Activated T-cell treated with anti-CD3 and anti-CD28 coated beads, Interleukin-2, amount 50 U/mL, for 4 hours (primary cell): ENCODE data around the gene SLC6A11. TPM values are rescaled to one million over a fixed set of nuclear protein-coding genes. Genes with fewer than 3 reads are reported as not detected.

ENCODE experiments used
- ATAC-seq, 2 donors: fragments of 200-7000 bp; cut with Tn5 transposase; one replicate each; pipeline ENCODE4 v1.10.0; 2021
- DNase-seq: peaks from one replicate; pipeline ENCODE4 v3.0.0-alpha.2; 2020
- H3K27me3 Mint-ChIP-seq: one replicate; pipeline ENCODE4 v1.8.0; 2021; ENCODE audit warnings: low read depth, mixed read lengths
- H3K36me3 Mint-ChIP-seq: one replicate; pipeline ENCODE4 v1.8.0; 2022; ENCODE audit warnings: mixed read lengths; ENCODE audit not compliant: insufficient read depth
- H3K4me1 Mint-ChIP-seq: one replicate; pipeline ENCODE4 v1.8.0; 2021; ENCODE audit warnings: low read depth, mixed read lengths
- H3K4me3 Mint-ChIP-seq: one replicate; pipeline ENCODE4 v1.8.0; 2021; ENCODE audit warnings: mild to moderate bottlenecking, moderate library complexity, mixed read lengths
- H3K9me3 Mint-ChIP-seq: one replicate; pipeline ENCODE4 v1.8.0; 2021; ENCODE audit warnings: mixed read lengths
- total RNA-seq, 3 donors: library from RNA; stranded (reverse); gene quantifications; one replicate each; pipeline ENCODE4 v1.2.1, GENCODE V29; 2021

SLC6A11 gene
- total RNA-seq, 3 donors from 2014 or later, result not detected

GRCh38 chr3:10813425-10813824, 2.6 kb upstream of the SLC6A11 start:
- Mint-ChIP-seq H3K4me1 (no peaks in the 10 kb centered on the region), H3K9me3 (no peaks in the 10 kb centered on the region), H3K36me3 (no peaks in the 10 kb centered on the region), H3K4me3 (no peak overlapping the region), H3K27me3 (peaks cover 39% of the 10 kb centered on the region)
- DNase-seq (no peak), ATAC-seq (no peak)

- Mint-ChIP-seq H3K27me3 (peaks cover 40% of the 10 kb centered on the region), H3K4me1 (no peaks in the 10 kb centered on the region), H3K36me3 (no peaks in the 10 kb centered on the region), H3K4me3 (no peak overlapping the region), H3K9me3 (no peaks in the 10 kb centered on the region)
- no peak for DNase-seq
- ATAC-seq, result no peak
Measured at GRCh38 chr3:10814623-10815022, 1.4 kb upstream of the SLC6A11 start.

- ATAC-seq (no peak), DNase-seq (no peak)
- H3K36me3 Mint-ChIP-seq, result no peaks in the 10 kb centered on the region
- no peak overlapping the region for H3K4me3 Mint-ChIP-seq
- H3K4me1 Mint-ChIP-seq, result no peaks in the 10 kb centered on the region
- H3K27me3 Mint-ChIP-seq, result peaks cover 41% of the 10 kb centered on the region
- no peaks in the 10 kb centered on the region for H3K9me3 Mint-ChIP-seq
Measured at GRCh38 chr3:10815487-10815886, 541 bp upstream of the SLC6A11 start.

- Mint-ChIP-seq H3K36me3 (no peaks in the 10 kb centered on the region), H3K4me1 (no peaks in the 10 kb centered on the region), H3K4me3 (no peak overlapping the region), H3K9me3 (no peaks in the 10 kb centered on the region), H3K27me3 (peaks cover 38% of the 10 kb centered on the region)
- no peak for DNase-seq
- ATAC-seq, result no peak
Measured at GRCh38 chr3:10816863-10817253, 830 bp downstream of the SLC6A11 start.

DNA sequence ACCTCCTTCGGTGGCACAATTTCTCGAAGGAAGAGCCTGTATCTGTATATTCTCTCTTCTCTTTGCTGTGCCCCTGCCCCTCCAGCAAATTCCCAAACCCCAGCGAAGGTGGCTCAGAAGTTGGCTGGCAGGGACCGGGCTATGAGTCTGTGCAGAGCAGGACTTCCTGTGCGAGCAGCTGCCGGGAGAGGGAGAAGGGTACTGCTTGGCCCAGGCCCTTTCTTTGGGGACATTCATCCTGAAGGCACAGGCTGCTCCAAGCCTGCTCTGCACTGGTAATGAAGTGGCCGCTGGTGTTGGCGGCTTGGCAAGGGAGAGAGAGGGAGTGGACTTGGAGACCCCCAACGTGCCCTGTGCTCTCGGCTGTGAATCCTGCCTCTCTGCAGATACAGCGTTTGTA, 1.5 kb downstream of the SLC6A11 start:
- Mint-ChIP-seq H3K36me3 (no peaks in the 10 kb centered on the region), H3K9me3 (no peaks in the 10 kb centered on the region), H3K27me3 (peaks cover 40% of the 10 kb centered on the region), H3K4me3 (no peak overlapping the region), H3K4me1 (no peaks in the 10 kb centered on the region)
- DNase-seq (no peak), ATAC-seq (no peak)

DNA sequence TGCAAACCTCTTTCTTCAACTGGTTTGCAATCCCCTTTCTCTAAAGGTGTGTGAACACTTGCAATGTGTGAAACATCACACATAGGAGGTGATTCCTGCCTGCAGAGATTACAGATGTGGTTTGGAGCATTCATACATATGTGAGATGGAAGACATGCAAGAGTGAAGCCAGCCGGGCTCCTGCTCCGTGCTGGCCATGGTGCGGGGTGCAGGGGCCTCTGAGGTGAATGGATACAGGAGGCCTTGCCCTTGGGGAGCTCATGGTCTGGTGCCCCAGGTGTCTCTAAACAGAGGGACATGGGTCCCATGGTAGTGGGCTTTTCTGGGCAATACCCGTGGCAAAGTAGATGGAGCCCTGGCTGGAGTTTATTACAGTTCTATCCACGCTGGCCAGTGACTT, 6.0 kb downstream of the SLC6A11 start:
- Mint-ChIP-seq H3K4me1 (no peaks in the 10 kb centered on the region), H3K36me3 (no peaks in the 10 kb centered on the region), H3K27me3 (peaks cover 30% of the 10 kb centered on the region), H3K4me3 (no peak overlapping the region), H3K9me3 (no peaks in the 10 kb centered on the region)
- ATAC-seq, result no peak
- no peak for DNase-seq

- no peak overlapping the region for H3K4me3 Mint-ChIP-seq
- no peaks in the 10 kb centered on the region for H3K9me3 Mint-ChIP-seq
- DNase-seq, result no peak
- no peaks in the 10 kb centered on the region for H3K4me1 Mint-ChIP-seq
- H3K27me3 Mint-ChIP-seq, result peaks cover 23% of the 10 kb centered on the region
- no peaks in the 10 kb centered on the region for H3K36me3 Mint-ChIP-seq
- ATAC-seq, result no peak
Measured at GRCh38 chr3:10822708-10823515, 6.9 kb downstream of the SLC6A11 start.

DNA sequence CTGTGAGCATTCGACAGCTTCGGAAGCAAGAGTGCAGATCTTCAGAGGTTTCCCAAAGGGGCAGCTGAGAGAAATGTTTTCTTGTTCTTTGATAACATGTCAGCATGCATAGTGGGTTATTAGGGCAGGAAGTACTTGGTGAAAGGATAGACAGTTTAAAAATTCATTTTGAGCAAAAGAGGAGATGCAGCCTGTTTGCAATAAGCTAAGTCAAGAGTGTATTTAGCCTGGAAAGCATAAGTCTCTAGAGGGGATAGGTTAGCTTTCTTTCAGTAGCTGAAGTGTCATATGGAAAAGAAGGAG, 7.4 kb downstream of the SLC6A11 start:
- H3K4me1 Mint-ChIP-seq, result no peaks in the 10 kb centered on the region
- H3K36me3 Mint-ChIP-seq, result no peaks in the 10 kb centered on the region
- no peak overlapping the region for H3K4me3 Mint-ChIP-seq
- no peaks in the 10 kb centered on the region for H3K9me3 Mint-ChIP-seq
- DNase-seq, result no peak
- no peak for ATAC-seq
- peaks cover 21% of the 10 kb centered on the region for H3K27me3 Mint-ChIP-seq

DNA sequence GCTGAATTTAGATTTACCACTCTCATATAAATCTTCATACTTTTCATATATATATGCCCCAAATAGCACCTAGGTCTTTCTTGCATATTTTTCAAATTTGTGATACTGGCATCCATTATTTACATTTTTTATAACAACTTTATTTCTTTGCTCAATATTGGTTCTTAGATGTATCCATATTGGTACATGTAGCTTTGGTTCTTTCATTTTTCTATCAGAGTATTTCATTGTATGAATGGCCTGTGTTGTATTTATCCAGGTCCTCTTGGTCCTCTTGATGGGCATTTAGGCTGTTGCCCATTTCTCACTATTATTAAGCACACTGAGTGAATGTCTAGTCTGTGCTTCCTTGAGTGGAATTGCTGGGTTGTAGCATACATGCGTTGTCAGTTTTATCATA, 8.4 kb downstream of the SLC6A11 start:
- DNase-seq (no peak), ATAC-seq (no peak)
- H3K9me3 Mint-ChIP-seq, result no peaks in the 10 kb centered on the region
- H3K36me3 Mint-ChIP-seq, result no peaks in the 10 kb centered on the region
- no peaks in the 10 kb centered on the region for H3K4me1 Mint-ChIP-seq
- H3K27me3 Mint-ChIP-seq, result peaks cover 17% of the 10 kb centered on the region
- H3K4me3 Mint-ChIP-seq, result no peak overlapping the region

DNA sequence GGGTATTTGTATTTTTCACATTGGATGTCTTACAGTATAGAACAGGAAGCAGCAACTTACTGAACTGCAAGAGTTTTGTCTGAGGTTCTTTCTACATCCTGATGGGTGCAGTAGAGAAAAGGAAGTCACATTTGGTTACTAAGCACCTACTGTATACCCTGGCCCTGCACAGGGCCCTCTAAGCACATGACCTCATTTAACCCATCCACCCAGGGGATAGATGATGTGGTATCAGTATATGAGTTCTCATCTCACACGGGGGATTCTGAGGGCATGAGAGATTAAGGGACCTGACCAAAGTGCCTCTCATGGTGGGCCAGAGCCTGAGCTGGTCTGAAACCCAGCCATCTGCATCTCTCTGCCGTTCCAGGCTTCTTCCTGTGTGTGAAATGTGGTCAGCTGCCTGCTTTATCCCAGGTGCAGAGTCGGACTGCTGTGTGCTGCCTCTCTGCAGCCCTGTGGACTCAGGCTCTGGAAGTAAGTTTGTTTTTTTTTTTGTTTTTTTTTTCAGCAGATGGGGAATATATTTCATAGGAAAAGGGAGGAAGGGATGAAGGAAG, 17.9 kb downstream of the SLC6A11 start:
- H3K27me3 Mint-ChIP-seq, result peaks cover 18% of the 10 kb centered on the region
- no peaks in the 10 kb centered on the region for H3K4me1 Mint-ChIP-seq
- no peak for DNase-seq
- no peaks in the 10 kb centered on the region for H3K36me3 Mint-ChIP-seq
- no peak for ATAC-seq
- no peak overlapping the region for H3K4me3 Mint-ChIP-seq
- no peaks in the 10 kb centered on the region for H3K9me3 Mint-ChIP-seq

DNA sequence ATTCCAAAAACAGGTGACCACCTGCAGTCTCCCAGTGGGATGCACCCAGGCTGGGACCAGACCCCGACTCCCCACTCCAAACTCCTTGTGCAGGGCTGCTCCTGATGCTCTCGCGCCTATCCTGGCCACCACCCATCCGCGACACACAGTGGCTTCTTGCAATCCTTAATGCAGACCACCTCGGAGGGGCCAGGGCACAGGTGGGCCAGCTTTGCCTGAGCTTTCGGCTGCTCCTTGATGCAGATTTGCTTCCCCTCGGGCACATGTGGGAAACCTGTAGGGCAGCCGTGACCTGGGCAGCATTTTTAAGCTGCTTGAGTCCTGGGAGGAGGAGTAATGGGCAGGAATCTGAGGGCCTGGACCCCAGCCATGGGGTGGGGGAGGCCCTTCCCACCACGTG, 18.9 kb downstream of the SLC6A11 start:
- ATAC-seq, result no peak
- Mint-ChIP-seq H3K4me1 (no peaks in the 10 kb centered on the region), H3K36me3 (no peaks in the 10 kb centered on the region), H3K9me3 (no peaks in the 10 kb centered on the region), H3K4me3 (no peak overlapping the region), H3K27me3 (peaks cover 25% of the 10 kb centered on the region)
- no peak for DNase-seq

GRCh38 chr3:10835406-10835805, 19.4 kb downstream of the SLC6A11 start:
- Mint-ChIP-seq H3K4me1 (no peaks in the 10 kb centered on the region), H3K4me3 (no peak overlapping the region), H3K27me3 (peaks cover 27% of the 10 kb centered on the region), H3K9me3 (no peaks in the 10 kb centered on the region), H3K36me3 (no peaks in the 10 kb centered on the region)
- ATAC-seq (no peak), DNase-seq (no peak)

DNA sequence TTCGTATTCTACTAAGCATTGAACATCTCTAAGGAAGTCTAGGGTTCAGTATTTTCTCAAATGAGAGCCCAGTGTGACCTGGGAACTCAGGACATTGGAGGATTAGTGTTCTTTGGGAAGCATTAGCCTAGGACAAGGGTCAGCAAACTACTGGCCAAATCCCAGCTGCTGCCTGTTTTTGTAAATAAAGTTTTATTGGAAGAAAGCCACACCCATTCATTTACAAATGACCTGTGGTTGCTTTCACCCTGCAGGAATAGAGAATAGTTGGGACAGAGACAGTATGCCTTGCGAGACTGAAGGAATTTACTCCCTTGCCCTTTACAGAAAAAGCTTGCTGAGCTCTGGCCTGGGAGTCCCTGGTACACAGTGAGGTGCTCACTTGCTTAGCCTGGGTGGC, 20.6 kb downstream of the SLC6A11 start:
- Mint-ChIP-seq H3K36me3 (no peaks in the 10 kb centered on the region), H3K27me3 (peaks cover 31% of the 10 kb centered on the region), H3K9me3 (no peaks in the 10 kb centered on the region), H3K4me1 (no peaks in the 10 kb centered on the region), H3K4me3 (no peak overlapping the region)
- ATAC-seq (no peak), DNase-seq (no peak)

GRCh38 chr3:10837849-10838248, 21.8 kb downstream of the SLC6A11 start:
- peaks cover 31% of the 10 kb centered on the region for H3K27me3 Mint-ChIP-seq
- DNase-seq, result no peak
- no peaks in the 10 kb centered on the region for H3K4me1 Mint-ChIP-seq
- H3K4me3 Mint-ChIP-seq, result no peak overlapping the region
- no peaks in the 10 kb centered on the region for H3K9me3 Mint-ChIP-seq
- ATAC-seq, result no peak
- H3K36me3 Mint-ChIP-seq, result no peaks in the 10 kb centered on the region

DNA sequence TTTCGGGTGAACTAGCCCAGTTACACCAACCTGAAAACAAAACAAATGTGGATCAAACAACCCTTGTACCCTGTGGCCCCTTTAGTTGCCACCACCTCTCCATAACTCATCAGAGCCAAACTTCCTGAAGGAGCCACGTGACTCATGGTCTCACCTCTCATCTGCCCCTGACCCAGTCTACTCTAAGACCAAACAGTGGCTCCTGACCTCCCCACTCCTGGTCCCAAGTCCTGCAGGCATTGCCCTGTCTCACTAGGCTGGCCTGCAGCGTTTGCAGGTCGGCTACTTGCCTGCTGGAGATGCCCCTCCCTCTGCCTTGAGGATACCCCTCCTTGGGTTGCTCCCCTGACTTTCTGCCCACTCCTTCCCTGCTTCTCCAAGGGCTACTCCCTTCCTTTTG, 23.1 kb downstream of the SLC6A11 start:
- Mint-ChIP-seq H3K36me3 (no peaks in the 10 kb centered on the region), H3K9me3 (no peaks in the 10 kb centered on the region), H3K27me3 (peaks cover 24% of the 10 kb centered on the region), H3K4me1 (no peaks in the 10 kb centered on the region), H3K4me3 (no peak overlapping the region)
- DNase-seq (no peak), ATAC-seq (no peak)
